ENCODE measurements around the gene HPSE2.

DNA sequence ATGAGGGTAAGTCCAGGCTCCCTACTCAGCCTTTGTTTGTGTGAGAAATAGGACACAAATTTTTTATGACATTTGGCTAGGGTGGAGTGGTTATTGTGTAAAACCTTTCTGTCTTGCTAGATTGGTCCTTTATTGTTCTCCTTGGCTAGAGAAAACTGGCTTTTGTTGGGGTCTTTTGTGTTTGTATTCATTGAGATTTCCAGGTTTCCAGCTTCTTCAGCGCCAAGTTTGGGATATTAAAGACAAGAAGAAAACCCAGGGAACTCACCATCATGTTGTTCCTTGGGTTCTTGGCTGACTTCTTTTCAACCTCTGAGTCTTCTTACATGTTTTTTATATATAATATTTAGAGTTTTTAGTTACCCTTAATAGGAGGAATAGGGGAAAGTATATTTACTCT, 310.0 kb downstream of the HPSE2 start:
- TF ChIP-seq ZNF274 (IDR thresholded peaks at IDR 0.05; ENCODE audit: low read depth, low read length) (no peak), SUZ12 (IDR thresholded peaks at IDR 0.05; ENCODE audit: extremely low read depth, insufficient read depth, insufficient read length) (no peak), YY1 (IDR thresholded peaks at IDR 0.05; ENCODE audit: insufficient read depth, insufficient read length) (no peak)

Data from NT2/D1 (cell line).